GM19035 (cell line): ENCODE data around the gene CAMK1G.

Experiments used
- ATAC-seq: cut with Tn5 transposase; IDR thresholded peaks from one replicate; pipeline ENCODE4 v1.9.1; 2021; ENCODE audit not compliant: unreplicated experiment

CAMK1G gene

GRCh38 chr1:209618291-209618690, 34.8 kb downstream of the CAMK1G start:
- ATAC-seq: no peak

- ATAC-seq: no peak
Measured at GRCh38 chr1:209618756-209619420, 35.4 kb downstream of the CAMK1G start.

- no peak for ATAC-seq
Measured at GRCh38 chr1:209619696-209620486, 36.4 kb downstream of the CAMK1G start.

GRCh38 chr1:209620487-209620884, 37.0 kb downstream of the CAMK1G start:
- ATAC-seq: no peak

- no peak for ATAC-seq
Measured at GRCh38 chr1:209621286-209621685, 37.8 kb downstream of the CAMK1G start.

GRCh38 chr1:209621741-209622655, 38.5 kb downstream of the CAMK1G start:
- ATAC-seq: no peak

- no peak for ATAC-seq
Measured at GRCh38 chr1:209622841-209623829, 39.6 kb downstream of the CAMK1G start.

GRCh38 chr1:209624558-209625549, 41.3 kb downstream of the CAMK1G start:
- ATAC-seq: no peak

- ATAC-seq: no peak
Measured at GRCh38 chr1:209625791-209626285, 42.3 kb downstream of the CAMK1G start.

- no peak for ATAC-seq
Measured at GRCh38 chr1:209626346-209627026, 43.0 kb downstream of the CAMK1G start.

- peak; percentile 18 for ATAC-seq
Measured at GRCh38 chr1:209627027-209627731, 43.7 kb downstream of the CAMK1G start.

- peak; percentile 87 for ATAC-seq
Measured at GRCh38 chr1:209627732-209628196, 44.2 kb downstream of the CAMK1G start.

GRCh38 chr1:209628618-209629299, 45.2 kb downstream of the CAMK1G start:
- ATAC-seq: no peak

- ATAC-seq: no peak
Measured at GRCh38 chr1:209629621-209630382, 46.3 kb downstream of the CAMK1G start.

- no peak for ATAC-seq
Measured at GRCh38 chr1:209630383-209631225, 47.1 kb downstream of the CAMK1G start.
